Measurements from ENCODE around the gene GFM1.

GFM1 gene

GRCh38 chr3:158702815-158703481, 58.6 kb downstream of the GFM1 start:
- Histone ChIP-seq H3K4me3 (ENCODE audit: low read length) (no peak overlapping the region), H3K9me3 (ENCODE audit: control insufficient read depth, insufficient read depth, low read length) (no peaks in the 10 kb centered on the region), H3K4me1 (ENCODE audit: control insufficient read depth, insufficient read depth, low read length) (no peaks in the 10 kb centered on the region), H3K27ac (ENCODE audit: low read length) (no peak overlapping the region), H3K27me3 (ENCODE audit: control insufficient read depth, insufficient read depth, low read length) (no peaks in the 10 kb centered on the region), H3K36me3 (ENCODE audit: control insufficient read depth, insufficient read depth, low read length) (no peaks in the 10 kb centered on the region)
- no CpG with 5 or more reads among the region's 4 CpGs for WGBS (ENCODE audit: insufficient coverage, insufficient read length)
- no peak for DNase-seq (ENCODE audit: low read depth, low spot score)

- Histone ChIP-seq H3K9me3 (ENCODE audit: control insufficient read depth, insufficient read depth, low read length) (no peaks in the 10 kb centered on the region), H3K27me3 (ENCODE audit: control insufficient read depth, insufficient read depth, low read length) (no peaks in the 10 kb centered on the region), H3K27ac (ENCODE audit: low read length) (no peak overlapping the region), H3K4me3 (ENCODE audit: low read length) (no peak overlapping the region), H3K36me3 (ENCODE audit: control insufficient read depth, insufficient read depth, low read length) (no peaks in the 10 kb centered on the region), H3K4me1 (ENCODE audit: control insufficient read depth, insufficient read depth, low read length) (no peaks in the 10 kb centered on the region)
- no peak for DNase-seq (ENCODE audit: low read depth, low spot score)
- WGBS (ENCODE audit: insufficient coverage, insufficient read length) = no CpG with 5 or more reads among the region's 1 CpG
Measured at GRCh38 chr3:158703566-158703965, 59.2 kb downstream of the GFM1 start.

- H3K9me3 ChIP-seq (ENCODE audit: control insufficient read depth, insufficient read depth, low read length) = no peaks in the 10 kb centered on the region
- WGBS (ENCODE audit: insufficient coverage, insufficient read length) = no CpG with 5 or more reads among the region's 4 CpGs
- no peaks in the 10 kb centered on the region for H3K36me3 ChIP-seq (ENCODE audit: control insufficient read depth, insufficient read depth, low read length)
- H3K27me3 ChIP-seq (ENCODE audit: control insufficient read depth, insufficient read depth, low read length) = no peaks in the 10 kb centered on the region
- no peak overlapping the region for H3K27ac ChIP-seq (ENCODE audit: low read length)
- H3K4me3 ChIP-seq (ENCODE audit: low read length) = no peak overlapping the region
- no peaks in the 10 kb centered on the region for H3K4me1 ChIP-seq (ENCODE audit: control insufficient read depth, insufficient read depth, low read length)
- DNase-seq (ENCODE audit: low read depth, low spot score) = no peak
Measured at GRCh38 chr3:158709666-158710083, 65.3 kb downstream of the GFM1 start.

GRCh38 chr3:158710601-158711000, 66.3 kb downstream of the GFM1 start:
- WGBS (ENCODE audit: insufficient coverage, insufficient read length) = no CpG with 5 or more reads among the region's 4 CpGs
- no peak overlapping the region for H3K27ac ChIP-seq (ENCODE audit: low read length)
- no peaks in the 10 kb centered on the region for H3K36me3 ChIP-seq (ENCODE audit: control insufficient read depth, insufficient read depth, low read length)
- no peaks in the 10 kb centered on the region for H3K4me1 ChIP-seq (ENCODE audit: control insufficient read depth, insufficient read depth, low read length)
- DNase-seq (ENCODE audit: low read depth, low spot score) = no peak
- no peaks in the 10 kb centered on the region for H3K27me3 ChIP-seq (ENCODE audit: control insufficient read depth, insufficient read depth, low read length)
- H3K9me3 ChIP-seq (ENCODE audit: control insufficient read depth, insufficient read depth, low read length) = no peaks in the 10 kb centered on the region
- H3K4me3 ChIP-seq (ENCODE audit: low read length) = no peak overlapping the region

- no peak overlapping the region for H3K27ac ChIP-seq (ENCODE audit: low read length)
- no peaks in the 10 kb centered on the region for H3K36me3 ChIP-seq (ENCODE audit: control insufficient read depth, insufficient read depth, low read length)
- WGBS (ENCODE audit: insufficient coverage, insufficient read length) = no CpG with 5 or more reads among the region's 1 CpG
- DNase-seq (ENCODE audit: low read depth, low spot score) = no peak
- no peaks in the 10 kb centered on the region for H3K9me3 ChIP-seq (ENCODE audit: control insufficient read depth, insufficient read depth, low read length)
- no peak overlapping the region for H3K4me3 ChIP-seq (ENCODE audit: low read length)
- H3K27me3 ChIP-seq (ENCODE audit: control insufficient read depth, insufficient read depth, low read length) = no peaks in the 10 kb centered on the region
- H3K4me1 ChIP-seq (ENCODE audit: control insufficient read depth, insufficient read depth, low read length) = no peaks in the 10 kb centered on the region
Measured at GRCh38 chr3:158711886-158712285, 67.6 kb downstream of the GFM1 start.

- WGBS (ENCODE audit: insufficient coverage, insufficient read length) = no CpG with 5 or more reads among the region's 1 CpG
- no peaks in the 10 kb centered on the region for H3K9me3 ChIP-seq (ENCODE audit: control insufficient read depth, insufficient read depth, low read length)
- H3K27me3 ChIP-seq (ENCODE audit: control insufficient read depth, insufficient read depth, low read length) = no peaks in the 10 kb centered on the region
- H3K4me3 ChIP-seq (ENCODE audit: low read length) = no peak overlapping the region
- no peaks in the 10 kb centered on the region for H3K36me3 ChIP-seq (ENCODE audit: control insufficient read depth, insufficient read depth, low read length)
- no peak overlapping the region for H3K27ac ChIP-seq (ENCODE audit: low read length)
- no peak for DNase-seq (ENCODE audit: low read depth, low spot score)
- H3K4me1 ChIP-seq (ENCODE audit: control insufficient read depth, insufficient read depth, low read length) = no peaks in the 10 kb centered on the region
Measured at GRCh38 chr3:158712443-158712842, 68.1 kb downstream of the GFM1 start.

GRCh38 chr3:158713094-158713499, 68.8 kb downstream of the GFM1 start:
- no peak for DNase-seq (ENCODE audit: low read depth, low spot score)
- Histone ChIP-seq H3K9me3 (ENCODE audit: control insufficient read depth, insufficient read depth, low read length) (no peaks in the 10 kb centered on the region), H3K27me3 (ENCODE audit: control insufficient read depth, insufficient read depth, low read length) (no peaks in the 10 kb centered on the region), H3K27ac (ENCODE audit: low read length) (no peak overlapping the region), H3K4me3 (ENCODE audit: low read length) (no peak overlapping the region), H3K4me1 (ENCODE audit: control insufficient read depth, insufficient read depth, low read length) (no peaks in the 10 kb centered on the region), H3K36me3 (ENCODE audit: control insufficient read depth, insufficient read depth, low read length) (no peaks in the 10 kb centered on the region)
- WGBS (ENCODE audit: insufficient coverage, insufficient read length) = no CpG with 5 or more reads among the region's 9 CpGs

- no peaks in the 10 kb centered on the region for H3K4me1 ChIP-seq (ENCODE audit: control insufficient read depth, insufficient read depth, low read length)
Measured at GRCh38 chr3:158717576-158717975, 73.2 kb downstream of the GFM1 start.

GRCh38 chr3:158718490-158719170, 74.3 kb downstream of the GFM1 start:
- no CpG with 5 or more reads among the region's 5 CpGs for WGBS (ENCODE audit: insufficient coverage, insufficient read length)
- Histone ChIP-seq H3K27ac (ENCODE audit: low read length) (no peak overlapping the region), H3K9me3 (ENCODE audit: control insufficient read depth, insufficient read depth, low read length) (no peaks in the 10 kb centered on the region), H3K27me3 (ENCODE audit: control insufficient read depth, insufficient read depth, low read length) (no peaks in the 10 kb centered on the region), H3K36me3 (ENCODE audit: control insufficient read depth, insufficient read depth, low read length) (no peaks in the 10 kb centered on the region), H3K4me3 (ENCODE audit: low read length) (no peak overlapping the region), H3K4me1 (ENCODE audit: control insufficient read depth, insufficient read depth, low read length) (no peaks in the 10 kb centered on the region)
- DNase-seq (ENCODE audit: low read depth, low spot score) = no peak

More at GRCh38 chr3:158717576-158717975, 73.2 kb downstream of the GFM1 start:
- Histone ChIP-seq H3K4me3 (ENCODE audit: low read length) (no peak overlapping the region), H3K36me3 (ENCODE audit: control insufficient read depth, insufficient read depth, low read length) (no peaks in the 10 kb centered on the region), H3K27me3 (ENCODE audit: control insufficient read depth, insufficient read depth, low read length) (no peaks in the 10 kb centered on the region), H3K27ac (ENCODE audit: low read length) (no peak overlapping the region), H3K9me3 (ENCODE audit: control insufficient read depth, insufficient read depth, low read length) (no peaks in the 10 kb centered on the region)
- WGBS (ENCODE audit: insufficient coverage, insufficient read length) = no CpG with 5 or more reads among the region's 2 CpGs
- DNase-seq (ENCODE audit: low read depth, low spot score) = no peak

GRCh38 chr3:158722108-158722507, 77.8 kb downstream of the GFM1 start:
- no peaks in the 10 kb centered on the region for H3K27me3 ChIP-seq (ENCODE audit: control insufficient read depth, insufficient read depth, low read length)
- no peaks in the 10 kb centered on the region for H3K36me3 ChIP-seq (ENCODE audit: control insufficient read depth, insufficient read depth, low read length)
- no peak overlapping the region for H3K27ac ChIP-seq (ENCODE audit: low read length)
- no peak for DNase-seq (ENCODE audit: low read depth, low spot score)
- no peak overlapping the region for H3K4me3 ChIP-seq (ENCODE audit: low read length)
- no CpG with 5 or more reads among the region's 1 CpG for WGBS (ENCODE audit: insufficient coverage, insufficient read length)
- H3K4me1 ChIP-seq (ENCODE audit: control insufficient read depth, insufficient read depth, low read length) = no peaks in the 10 kb centered on the region
- no peaks in the 10 kb centered on the region for H3K9me3 ChIP-seq (ENCODE audit: control insufficient read depth, insufficient read depth, low read length)

- H3K4me1 ChIP-seq (ENCODE audit: control insufficient read depth, insufficient read depth, low read length) = 0 out of 2 replicates have a peak, but pooled peaks cover 1% of the 10 kb centered on the region
- no CpG with 5 or more reads among the region's 7 CpGs for WGBS (ENCODE audit: insufficient coverage, insufficient read length)
- H3K27me3 ChIP-seq (ENCODE audit: control insufficient read depth, insufficient read depth, low read length) = no peaks in the 10 kb centered on the region
- no peak for DNase-seq (ENCODE audit: low read depth, low spot score)
- no peaks in the 10 kb centered on the region for H3K36me3 ChIP-seq (ENCODE audit: control insufficient read depth, insufficient read depth, low read length)
- H3K9me3 ChIP-seq (ENCODE audit: control insufficient read depth, insufficient read depth, low read length) = no peaks in the 10 kb centered on the region
- no peak overlapping the region for H3K4me3 ChIP-seq (ENCODE audit: low read length)
- H3K27ac ChIP-seq (ENCODE audit: low read length) = no peak overlapping the region
Measured at GRCh38 chr3:158723991-158724390, 79.7 kb downstream of the GFM1 start.

Measured in iPS DF 6.9 (cell line).